Measurements from ENCODE around the gene FGR.

Gene FGR

GRCh38 chr1:27599605-27600497 lies 35.1 kb downstream of the FGR start:
- no peak for DNase-seq

- DNase-seq = peak; percentile 54
Observed at GRCh38 chr1:27598902-27599528, 36.0 kb downstream of the FGR start.

GRCh38 chr1:27598295-27598687 lies 36.7 kb downstream of the FGR start:
- no peak for DNase-seq

GRCh38 chr1:27597516-27598294 lies 37.3 kb downstream of the FGR start:
- DNase-seq = no peak

GRCh38 chr1:27596986-27597385 lies 38.0 kb downstream of the FGR start:
- no peak for DNase-seq

GRCh38 chr1:27596261-27596660 lies 38.7 kb downstream of the FGR start:
- no peak for DNase-seq

GRCh38 chr1:27595597-27595996 lies 39.4 kb downstream of the FGR start:
- no peak for DNase-seq

GRCh38 chr1:27594564-27595510 lies 40.1 kb downstream of the FGR start:
- peak; percentile 39 for DNase-seq

- DNase-seq = no peak
Observed at GRCh38 chr1:27593678-27594563, 41.1 kb downstream of the FGR start.

- DNase-seq = no peak
Observed at GRCh38 chr1:27592931-27593677, 41.9 kb downstream of the FGR start.

GRCh38 chr1:27592232-27592930 lies 42.6 kb downstream of the FGR start:
- no peak for DNase-seq

GRCh38 chr1:27591622-27592021 lies 43.4 kb downstream of the FGR start:
- no peak for DNase-seq

- no peak for DNase-seq
Observed at GRCh38 chr1:27590917-27591508, 44.0 kb downstream of the FGR start.

- no peak for DNase-seq
Observed at GRCh38 chr1:27589841-27590426, 45.1 kb downstream of the FGR start.

- no peak for DNase-seq
Observed at GRCh38 chr1:27589441-27589840, 45.5 kb downstream of the FGR start.

GRCh38 chr1:27588256-27589232 lies 46.4 kb downstream of the FGR start:
- no peak for DNase-seq

- no peak for DNase-seq
Observed at GRCh38 chr1:27585684-27586083, 49.3 kb downstream of the FGR start.

- DNase-seq = no peak
Observed at GRCh38 chr1:27584453-27584852, 50.5 kb downstream of the FGR start.
